CD1c-positive myeloid dendritic cell (primary cell): ENCODE results near the gene INSM2.

Experiments
- DNase-seq: peaks from one replicate; pipeline ENCODE4 v3.0.0-alpha.2; 2016; ENCODE audit errors: extremely low spot score

Gene INSM2, protein sequence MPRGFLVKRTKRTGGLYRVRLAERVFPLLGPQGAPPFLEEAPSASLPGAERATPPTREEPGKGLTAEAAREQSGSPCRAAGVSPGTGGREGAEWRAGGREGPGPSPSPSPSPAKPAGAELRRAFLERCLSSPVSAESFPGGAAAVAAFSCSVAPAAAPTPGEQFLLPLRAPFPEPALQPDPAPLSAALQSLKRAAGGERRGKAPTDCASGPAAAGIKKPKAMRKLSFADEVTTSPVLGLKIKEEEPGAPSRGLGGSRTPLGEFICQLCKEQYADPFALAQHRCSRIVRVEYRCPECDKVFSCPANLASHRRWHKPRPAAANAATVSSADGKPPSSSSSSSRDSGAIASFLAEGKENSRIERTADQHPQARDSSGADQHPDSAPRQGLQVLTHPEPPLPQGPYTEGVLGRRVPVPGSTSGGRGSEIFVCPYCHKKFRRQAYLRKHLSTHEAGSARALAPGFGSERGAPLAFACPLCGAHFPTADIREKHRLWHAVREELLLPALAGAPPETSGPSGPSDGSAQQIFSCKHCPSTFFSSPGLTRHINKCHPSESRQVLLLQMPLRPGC

DNA sequence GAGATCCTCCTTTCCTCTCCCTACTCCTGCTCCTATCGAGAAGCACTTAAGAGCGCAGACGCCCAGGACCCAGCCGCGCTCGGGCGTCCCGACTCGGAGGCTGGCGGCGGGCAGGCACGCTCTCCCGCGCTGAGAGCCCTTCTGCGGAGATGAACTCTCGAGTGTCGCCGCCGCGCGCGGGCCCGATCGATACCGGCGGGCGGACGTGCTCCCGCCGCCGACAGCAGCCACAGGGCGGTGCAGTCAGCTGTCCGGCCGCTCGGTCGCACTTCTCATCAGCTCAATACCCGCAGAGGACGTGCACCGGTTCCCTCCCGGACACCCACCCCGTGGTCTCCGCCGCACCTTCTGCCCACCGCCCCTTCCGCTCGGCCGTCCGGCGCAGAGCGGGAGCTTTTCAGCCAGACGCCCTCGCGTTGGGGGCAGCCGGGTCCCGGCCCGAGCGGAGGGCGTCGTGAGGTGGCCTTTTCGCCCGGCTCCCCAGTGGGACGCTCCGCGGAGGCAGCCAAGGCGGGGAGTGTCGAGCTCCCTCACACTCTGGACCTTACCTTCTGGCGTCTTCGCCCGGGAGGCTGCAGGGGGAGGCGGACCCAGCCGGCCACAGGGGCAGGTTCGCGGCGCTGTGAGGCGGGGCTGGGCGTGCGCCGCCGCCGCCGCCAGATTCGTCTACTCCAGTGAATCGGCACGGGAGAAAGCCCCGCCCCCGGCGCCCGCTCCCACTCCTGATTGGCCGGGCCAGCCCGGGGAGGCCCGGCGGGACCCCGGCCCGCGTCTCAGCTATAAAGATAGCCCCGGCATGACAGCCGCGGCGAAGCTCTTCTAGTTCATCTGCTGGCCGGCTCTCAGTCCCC, at the start of gene INSM2:
INSM2 (plus strand) TSS at position 808 of the 851 bp plus-strand sequence. CDS start 89 bp downstream, outside the sequence.
- peak; percentile 20 for DNase-seq

DNA sequence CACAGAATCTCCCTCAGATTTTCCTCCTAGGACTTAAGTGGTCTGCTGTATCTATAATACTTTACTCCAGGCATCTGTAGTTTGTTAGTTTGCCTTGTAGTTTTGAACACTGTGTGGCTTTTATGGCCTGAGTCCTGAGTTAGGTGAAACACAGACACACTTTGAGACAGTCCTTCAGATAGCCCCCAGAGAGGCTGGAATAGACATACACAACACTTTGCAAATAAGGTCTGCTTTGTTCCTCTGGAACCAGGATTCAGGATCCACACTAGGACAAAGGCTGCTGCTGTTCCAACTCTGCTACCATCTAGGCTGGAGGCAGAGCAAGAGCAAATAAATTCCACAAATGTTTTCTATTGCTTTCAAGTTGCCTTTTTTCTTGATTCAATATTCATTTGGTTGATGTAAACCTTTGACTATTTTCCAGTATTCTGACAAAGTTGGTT, 41.4 kb upstream of the INSM2 start:
- DNase-seq = no peak

DNA sequence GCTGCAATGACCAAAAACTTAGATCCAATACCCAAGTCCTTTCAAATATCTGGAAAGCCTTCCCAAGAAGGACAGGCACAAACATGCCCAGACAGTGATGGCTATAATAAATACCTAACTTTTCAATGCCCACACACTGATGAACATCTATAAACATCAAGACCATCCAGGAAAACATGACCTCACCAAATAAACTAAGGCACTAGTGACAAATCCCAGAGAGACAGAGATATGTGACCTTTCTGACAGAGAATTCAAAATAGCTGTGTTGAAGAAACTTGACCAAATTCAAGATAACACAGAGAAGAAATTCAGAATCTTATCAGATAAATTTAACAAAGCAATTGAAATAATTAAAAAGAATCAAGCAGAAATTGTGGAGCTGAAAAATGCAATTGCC, 38.7 kb upstream of the INSM2 start:
- DNase-seq = no peak

DNA sequence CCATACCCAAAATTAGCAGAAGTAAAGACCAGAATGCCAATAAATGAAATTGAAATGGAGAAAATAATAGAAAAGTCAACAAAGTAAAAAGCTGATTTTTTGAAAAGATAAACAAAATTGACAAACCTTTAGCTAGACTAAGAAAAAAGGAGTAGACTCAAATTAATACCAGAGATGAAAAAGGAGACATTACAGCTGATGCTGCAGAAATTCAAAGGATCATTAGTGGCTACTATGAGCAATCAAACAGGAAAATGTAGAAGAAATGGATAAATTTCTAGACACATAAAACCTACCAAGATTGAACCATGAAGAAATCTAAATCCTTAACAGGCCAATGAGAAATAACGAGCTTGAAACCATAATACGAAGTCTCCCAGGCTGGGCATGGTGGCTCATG, 34.8 kb upstream of the INSM2 start:
- DNase-seq = no peak

DNA sequence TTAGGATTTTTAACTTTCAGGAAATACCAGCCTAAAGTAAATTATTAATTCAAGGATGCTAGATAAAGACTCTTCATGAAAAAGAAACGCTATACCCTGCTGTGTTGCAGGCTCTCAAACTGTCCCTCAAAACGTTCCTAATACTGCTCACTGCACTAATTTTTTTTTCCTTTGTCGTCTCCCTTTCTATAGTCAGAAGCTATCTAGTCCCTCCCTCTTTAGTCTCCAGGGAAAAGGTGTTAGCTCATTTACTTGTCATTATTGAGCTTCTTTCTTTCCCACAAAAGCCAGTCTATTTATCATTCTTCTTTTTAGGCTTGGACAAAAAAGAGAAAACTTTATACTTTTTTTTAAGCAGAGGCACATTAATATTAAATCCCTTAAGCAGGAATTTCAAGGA, 30.3 kb upstream of the INSM2 start:
- no peak for DNase-seq

DNA sequence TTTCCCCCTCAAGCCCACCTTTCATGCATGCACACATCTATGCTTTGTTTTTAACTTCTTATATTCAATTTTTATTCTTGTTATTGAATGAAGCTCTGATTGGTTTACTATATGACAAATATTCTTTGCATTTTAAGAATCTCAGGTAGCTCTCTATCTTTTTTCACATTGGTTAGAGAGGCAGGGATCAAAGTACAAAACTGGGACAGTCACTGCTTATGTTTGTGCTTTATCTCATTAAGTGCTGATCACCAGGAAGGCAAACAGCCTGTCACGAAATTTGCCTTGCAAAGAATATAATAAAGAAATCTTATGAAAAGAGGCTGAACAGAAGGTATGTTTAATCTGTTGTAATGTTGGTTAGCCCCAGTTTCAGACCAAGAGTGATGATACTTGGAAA, 29.7 kb upstream of the INSM2 start:
- no peak for DNase-seq

DNA sequence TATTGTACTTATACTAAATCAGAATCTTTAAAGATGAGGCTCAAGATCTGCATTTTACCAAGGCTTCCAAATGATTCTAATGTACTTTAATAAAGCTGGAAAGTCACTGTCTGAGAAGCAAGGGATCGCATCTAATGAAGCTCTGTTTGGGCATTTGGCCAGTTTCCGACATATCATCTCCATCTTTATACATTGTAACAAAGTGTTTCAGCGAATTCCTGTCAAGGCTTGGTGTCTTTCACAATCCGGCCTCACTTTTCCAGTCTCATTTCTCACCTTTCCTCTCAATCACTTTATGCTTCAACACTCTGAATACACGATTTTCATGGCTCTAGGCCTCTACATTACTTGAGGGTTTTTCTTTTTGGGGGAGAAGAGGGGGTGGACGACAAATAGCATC, 27.5 kb upstream of the INSM2 start:
- no peak for DNase-seq

DNA sequence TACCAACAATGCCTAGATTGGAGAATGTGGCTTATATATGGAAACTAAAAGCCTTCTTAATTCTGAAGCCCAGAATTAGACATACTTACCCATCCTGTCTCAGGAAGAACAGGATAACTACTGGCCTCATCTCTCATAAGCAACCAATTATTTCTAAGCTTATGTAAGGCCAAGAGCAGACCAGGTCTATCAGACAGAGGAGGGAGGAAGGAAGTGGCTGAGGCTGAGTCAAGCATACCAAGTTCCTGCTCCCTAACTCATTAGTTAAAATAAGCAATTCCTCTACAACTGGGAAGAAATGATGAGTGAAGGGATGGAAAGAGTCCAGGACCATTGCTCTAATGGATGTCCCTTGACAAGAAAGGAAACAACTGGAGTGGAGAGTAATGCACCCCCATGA, 27.0 kb upstream of the INSM2 start:
- no peak for DNase-seq

DNA sequence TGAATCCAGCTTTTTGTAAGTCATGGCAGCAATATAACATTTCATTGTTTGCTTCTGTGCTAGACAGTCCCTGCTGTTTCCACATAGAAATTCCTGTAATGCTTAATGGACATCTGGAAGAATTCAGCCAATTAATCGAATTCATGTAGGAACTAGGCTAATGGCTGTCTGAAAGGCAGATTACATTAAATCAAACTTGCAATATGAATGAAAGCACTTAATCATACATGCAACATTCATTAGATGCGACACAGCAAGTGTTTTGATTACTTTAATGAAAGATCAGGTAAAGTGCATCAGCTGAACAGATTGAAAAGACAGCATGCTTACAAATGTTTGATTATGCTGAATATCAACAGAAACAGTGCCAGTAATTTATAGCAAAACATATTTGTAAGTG, 24.1 kb upstream of the INSM2 start:
- DNase-seq = no peak

DNA sequence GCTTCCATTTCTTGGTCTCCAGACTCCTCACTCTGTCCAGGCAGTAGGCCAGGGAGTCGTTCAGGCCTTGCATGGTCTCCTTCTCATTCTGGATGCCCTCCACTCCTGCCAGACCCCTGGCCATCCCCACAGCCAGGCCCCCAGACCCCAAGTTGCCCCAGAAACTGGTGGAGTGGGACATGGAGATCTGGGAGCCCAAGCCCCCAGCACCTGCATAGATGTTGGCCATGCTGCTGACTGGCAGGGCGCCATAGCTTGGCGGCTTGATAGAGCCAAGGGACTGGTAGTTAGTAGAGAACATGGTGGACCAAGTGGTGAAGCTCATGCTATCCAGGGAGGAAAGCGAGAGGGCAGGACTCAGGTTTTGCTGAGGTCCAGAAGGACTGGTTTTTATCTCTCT, 21.2 kb upstream of the INSM2 start:
- no peak for DNase-seq

DNA sequence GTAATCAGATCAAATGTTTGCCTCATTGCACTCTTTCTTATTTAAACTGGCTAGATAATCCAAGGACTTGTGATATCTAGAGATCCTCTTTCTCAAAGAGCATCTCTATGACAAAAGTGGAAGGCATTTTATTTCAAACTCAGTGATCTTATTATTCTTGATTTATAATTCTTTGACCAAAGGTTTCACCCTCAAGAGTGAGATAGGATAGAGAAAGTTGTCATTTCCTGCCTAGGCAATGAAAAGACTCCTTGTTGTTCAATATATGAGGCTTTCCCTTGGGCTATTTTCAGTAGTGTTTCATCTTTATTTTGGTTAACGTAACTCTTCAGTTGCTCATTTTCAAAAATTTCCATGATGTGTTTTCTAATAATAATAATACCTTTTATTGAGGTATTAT, 18.0 kb upstream of the INSM2 start:
- no peak for DNase-seq

DNA sequence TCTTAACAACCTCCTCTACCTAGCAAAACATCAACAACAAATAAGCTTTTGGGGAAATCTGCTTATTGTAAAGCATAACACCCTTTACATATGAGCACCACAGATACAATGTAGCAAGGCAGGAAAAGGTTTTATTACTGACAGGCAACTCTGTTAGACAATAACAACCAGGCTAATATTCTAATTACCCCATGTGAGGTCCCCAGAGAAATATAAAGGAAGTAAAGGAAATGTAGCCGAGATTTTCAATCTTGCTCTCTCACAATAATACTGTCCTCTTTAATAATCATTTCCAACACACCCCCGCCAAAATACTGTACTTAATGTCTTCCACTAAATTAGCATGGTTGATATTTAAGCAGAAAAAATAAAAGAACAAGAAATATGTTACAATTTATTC, 14.0 kb upstream of the INSM2 start:
- no peak for DNase-seq

DNA sequence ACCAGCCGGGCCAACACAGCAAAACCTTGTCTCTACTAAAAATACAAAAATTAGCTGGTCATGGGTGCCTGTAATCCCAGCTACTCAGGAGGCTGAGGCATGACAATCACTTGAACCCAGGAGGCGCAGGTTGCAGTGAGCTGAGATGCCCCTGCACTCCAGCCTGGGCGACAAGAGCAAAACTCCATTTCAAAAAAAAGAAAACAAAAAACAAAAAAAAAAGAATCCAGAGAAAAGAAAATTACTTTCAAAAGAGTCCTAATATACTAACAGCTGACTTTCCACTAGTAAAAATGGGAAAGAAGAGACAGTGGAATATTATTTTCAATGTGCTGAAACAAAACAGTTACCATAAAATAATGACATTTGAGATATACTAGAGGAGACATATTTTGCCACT, 8.3 kb upstream of the INSM2 start:
- DNase-seq = no peak

DNA sequence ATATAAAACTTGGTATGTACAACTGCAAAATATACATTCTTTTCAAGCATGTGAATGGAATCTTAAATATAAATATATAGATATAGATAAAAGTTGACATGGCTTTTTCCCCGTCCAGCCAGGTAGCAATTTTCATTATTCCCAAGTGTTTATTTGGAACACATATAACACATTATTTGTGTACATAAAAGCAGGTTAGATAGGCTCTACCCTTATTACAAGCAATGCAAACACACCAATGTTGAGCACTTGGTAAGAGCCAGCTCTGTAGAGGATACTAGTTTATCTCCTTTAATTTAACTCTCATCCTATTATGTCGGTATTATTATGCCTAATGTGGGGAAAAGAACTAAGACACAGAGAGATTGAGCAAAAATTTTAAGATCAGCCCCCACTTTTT, 7.0 kb upstream of the INSM2 start:
- no peak for DNase-seq

DNA sequence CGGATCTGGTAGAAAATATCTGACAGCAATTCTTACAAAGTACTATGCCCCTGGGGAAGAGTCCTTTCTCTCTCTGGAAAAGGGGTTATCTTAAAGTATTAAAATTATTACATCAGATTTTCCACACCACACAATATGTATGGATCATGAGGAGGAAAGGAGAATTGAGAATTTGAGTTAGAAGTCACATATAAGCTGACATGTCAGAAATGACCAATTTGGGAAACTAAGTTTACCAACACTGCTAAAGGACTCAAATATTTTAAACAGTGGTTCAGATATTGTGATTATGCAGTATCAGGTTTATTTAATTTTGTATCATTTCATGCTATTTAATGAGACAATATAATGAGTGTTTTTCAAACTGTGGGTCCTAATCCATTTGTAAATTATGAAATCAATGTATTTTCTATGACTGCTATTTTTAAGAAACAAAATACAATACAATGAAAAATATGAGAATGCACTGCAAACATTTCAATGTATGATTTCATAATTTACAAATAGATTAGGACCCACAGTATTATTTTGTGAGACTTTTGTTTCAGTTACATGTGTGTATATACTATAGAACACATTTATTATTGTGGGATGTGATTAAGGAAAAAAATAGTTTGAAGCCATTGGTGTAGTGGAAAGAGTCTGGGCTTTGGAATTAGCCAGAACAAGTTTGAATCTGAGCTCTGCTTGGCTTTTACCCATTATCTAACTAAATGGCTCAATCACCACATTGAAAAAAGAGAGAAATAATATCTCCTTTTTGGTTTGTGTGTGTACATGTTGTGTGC, 1.8 kb upstream of the INSM2 start:
- no peak for DNase-seq

DNA sequence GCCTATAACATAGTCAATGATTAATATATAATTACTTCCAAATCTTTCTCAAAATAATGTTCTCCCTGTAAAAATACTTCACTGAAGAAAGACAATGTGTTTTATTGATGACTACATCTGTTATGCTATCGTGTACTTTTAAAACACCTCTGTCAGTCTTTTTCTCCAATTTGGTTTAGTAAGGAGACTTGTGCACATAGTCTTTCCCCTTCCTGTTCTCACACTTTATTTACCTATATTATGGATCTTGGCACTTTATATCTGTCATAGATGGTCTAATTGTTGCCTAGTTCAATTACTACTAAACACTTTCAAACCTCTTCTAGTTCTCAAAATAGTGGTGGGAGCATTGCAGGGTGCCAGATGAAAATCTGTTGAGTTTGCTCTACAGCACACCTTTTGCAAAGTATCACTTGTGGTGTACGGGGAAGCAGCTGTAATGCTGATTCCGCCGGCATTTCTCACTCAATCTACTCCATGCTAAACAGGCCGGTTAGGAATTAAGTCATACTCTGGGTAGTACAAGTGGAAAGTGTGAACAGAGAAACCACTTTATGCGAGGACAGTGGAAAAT, 1.1 kb upstream of the INSM2 start:
- no peak for DNase-seq

DNA sequence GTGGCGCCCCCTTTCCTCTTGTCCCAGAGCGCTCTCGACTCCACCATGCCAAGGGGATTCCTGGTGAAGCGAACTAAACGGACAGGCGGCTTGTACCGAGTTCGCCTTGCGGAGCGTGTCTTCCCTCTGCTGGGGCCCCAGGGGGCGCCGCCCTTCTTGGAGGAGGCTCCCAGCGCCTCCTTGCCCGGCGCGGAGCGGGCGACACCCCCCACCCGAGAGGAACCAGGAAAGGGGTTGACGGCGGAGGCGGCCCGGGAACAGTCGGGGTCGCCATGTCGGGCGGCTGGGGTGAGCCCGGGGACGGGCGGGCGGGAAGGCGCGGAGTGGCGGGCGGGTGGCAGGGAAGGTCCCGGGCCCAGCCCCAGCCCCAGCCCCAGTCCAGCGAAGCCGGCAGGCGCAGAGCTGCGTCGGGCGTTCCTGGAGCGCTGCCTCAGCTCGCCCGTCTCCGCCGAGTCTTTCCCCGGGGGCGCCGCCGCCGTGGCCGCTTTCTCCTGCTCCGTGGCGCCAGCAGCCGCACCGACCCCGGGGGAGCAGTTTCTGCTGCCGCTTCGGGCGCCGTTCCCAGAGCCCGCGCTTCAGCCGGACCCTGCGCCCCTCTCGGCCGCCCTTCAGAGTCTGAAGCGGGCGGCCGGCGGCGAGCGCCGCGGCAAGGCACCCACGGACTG, 376 bp downstream of the INSM2 start:
- DNase-seq = no peak

DNA sequence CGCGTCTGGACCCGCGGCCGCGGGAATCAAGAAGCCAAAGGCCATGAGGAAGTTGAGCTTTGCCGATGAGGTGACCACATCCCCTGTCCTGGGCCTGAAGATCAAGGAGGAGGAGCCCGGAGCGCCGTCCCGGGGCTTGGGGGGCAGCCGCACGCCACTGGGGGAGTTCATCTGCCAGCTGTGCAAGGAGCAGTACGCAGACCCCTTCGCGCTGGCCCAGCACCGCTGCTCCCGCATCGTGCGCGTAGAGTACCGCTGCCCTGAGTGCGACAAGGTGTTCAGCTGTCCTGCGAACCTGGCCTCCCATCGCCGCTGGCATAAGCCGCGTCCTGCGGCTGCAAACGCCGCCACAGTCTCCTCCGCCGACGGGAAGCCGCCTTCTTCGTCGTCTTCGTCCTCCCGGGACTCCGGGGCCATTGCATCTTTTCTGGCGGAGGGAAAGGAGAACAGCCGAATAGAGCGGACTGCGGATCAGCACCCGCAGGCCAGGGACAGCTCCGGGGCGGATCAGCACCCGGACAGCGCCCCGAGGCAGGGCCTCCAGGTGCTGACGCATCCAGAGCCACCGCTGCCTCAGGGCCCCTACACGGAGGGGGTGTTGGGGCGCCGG, 1.0 kb downstream of the INSM2 start:
- DNase-seq = peak; percentile 74

DNA sequence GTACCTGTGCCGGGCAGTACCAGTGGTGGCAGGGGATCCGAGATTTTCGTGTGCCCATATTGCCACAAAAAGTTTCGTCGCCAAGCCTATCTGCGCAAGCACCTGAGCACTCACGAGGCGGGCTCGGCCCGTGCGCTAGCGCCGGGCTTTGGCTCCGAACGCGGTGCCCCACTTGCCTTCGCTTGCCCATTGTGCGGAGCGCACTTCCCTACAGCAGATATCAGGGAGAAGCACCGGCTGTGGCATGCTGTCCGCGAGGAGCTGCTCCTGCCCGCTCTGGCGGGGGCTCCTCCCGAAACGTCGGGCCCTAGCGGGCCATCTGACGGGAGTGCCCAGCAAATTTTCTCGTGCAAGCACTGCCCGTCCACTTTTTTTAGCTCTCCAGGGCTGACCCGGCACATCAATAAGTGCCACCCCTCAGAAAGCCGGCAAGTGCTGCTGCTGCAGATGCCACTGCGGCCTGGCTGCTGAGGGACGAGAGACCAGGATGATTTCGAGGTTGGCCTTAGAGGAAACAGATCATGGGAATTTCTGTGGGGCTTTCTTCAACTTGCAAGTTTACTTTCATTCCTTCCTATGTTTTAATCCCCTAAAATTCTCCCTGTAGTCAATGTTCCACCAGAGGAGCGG, 1.6 kb downstream of the INSM2 start:
- DNase-seq = no peak

DNA sequence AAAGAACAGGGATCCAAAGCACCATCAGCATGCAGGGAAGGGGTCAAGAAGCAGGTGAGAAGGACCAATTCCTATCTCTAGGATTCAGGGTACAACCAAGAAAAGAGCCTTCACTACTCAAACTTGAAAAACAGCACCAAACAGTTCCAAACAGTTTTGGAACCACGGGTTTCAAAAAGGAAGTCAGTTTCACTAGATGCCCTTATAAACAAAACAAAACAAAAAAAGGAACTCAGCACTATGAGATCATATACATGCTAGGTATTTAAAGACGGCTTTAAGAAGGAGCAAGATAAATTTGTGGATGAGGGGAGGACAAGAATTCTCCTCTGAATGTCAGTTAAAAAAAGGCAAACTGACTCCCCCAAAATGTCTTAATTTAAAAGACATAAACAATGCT, 6.0 kb downstream of the INSM2 start:
- DNase-seq = no peak
